ENCODE results near the gene TAX1BP3.

The TAX1BP3 gene

GRCh38 chr17:3668279-3669084 lies at the start of gene TAX1BP3, which contains the start of gene EMC6 (continued):
- no peak for TF ChIP-seq ZBTB6 (tag by site-specific recombination; IDR thresholded peaks at IDR 0.05)
- no peak for TF ChIP-seq ZNF837 (tag by site-specific recombination; IDR thresholded peaks at IDR 0.05)
- peak; percentile 45 for TF ChIP-seq ZNF501 (tag by site-specific recombination; IDR thresholded peaks at IDR 0.05)
- no peak for TF ChIP-seq ZNF280C (tag by site-specific recombination; IDR thresholded peaks at IDR 0.05)
- no peak for TF ChIP-seq ATF2 (tag by site-specific recombination; IDR thresholded peaks at IDR 0.05; ENCODE audit: low read depth)
- peak; percentile 70 for TF ChIP-seq ZBTB8A (tag by site-specific recombination; IDR thresholded peaks at IDR 0.05)
- TF ChIP-seq ZNF394 (tag by site-specific recombination; IDR thresholded peaks at IDR 0.05; ENCODE audit: borderline replicate concordance), result peak; percentile 51; the same call in 1 of the 2 replicates
- no peak for TF ChIP-seq ZNF37A (tag by site-specific recombination; IDR thresholded peaks at IDR 0.05)
- TF ChIP-seq FEZF1 (tag by site-specific recombination; IDR thresholded peaks at IDR 0.05), result no peak
- TF ChIP-seq ZNF416 (tag by site-specific recombination; IDR thresholded peaks at IDR 0.05), result no peak
- TF ChIP-seq HOXD13 (CRISPR knock-in tag; IDR thresholded peaks at IDR 0.05; ENCODE audit: borderline replicate concordance), result no peak
- no peak for TF ChIP-seq ZNF677 (tag by site-specific recombination; IDR thresholded peaks at IDR 0.05)
- peak; percentile 93 for TF ChIP-seq YY1 (tag by site-specific recombination; IDR thresholded peaks at IDR 0.05)
- 0 out of 2 replicates have a peak, but pooled peaks have one; percentile 58 for TF ChIP-seq PATZ1 (tag by site-specific recombination; IDR thresholded peaks at IDR 0.05)
- no peak for TF ChIP-seq ZNF16 (tag by site-specific recombination; IDR thresholded peaks at IDR 0.05; ENCODE audit: low read depth)
- TF ChIP-seq KLF16 (tag by site-specific recombination; IDR thresholded peaks at IDR 0.05), result no peak; the same call in 1 of the 2 replicates
- no peak for TF ChIP-seq ZNF510 (tag by site-specific recombination; IDR thresholded peaks at IDR 0.05; ENCODE audit: insufficient replicate concordance)
- no peak for TF ChIP-seq ZNF768 (tag by site-specific recombination; IDR thresholded peaks at IDR 0.05)
- TF ChIP-seq ZNF146 (tag by site-specific recombination; IDR thresholded peaks at IDR 0.05), result no peak
- TF ChIP-seq GFI1B (tag by site-specific recombination; IDR thresholded peaks at IDR 0.05), result no peak
- TF ChIP-seq ZNF239 (tag by site-specific recombination; IDR thresholded peaks at IDR 0.05), result no peak
- no peak for TF ChIP-seq CTCF (tag by site-specific recombination; IDR thresholded peaks at IDR 0.05)
- TF ChIP-seq ZNF221 (tag by site-specific recombination; IDR thresholded peaks at IDR 0.05; ENCODE audit: borderline replicate concordance), result no peak
- TF ChIP-seq ZBTB7A (tag by site-specific recombination; IDR thresholded peaks at IDR 0.05; ENCODE audit: low read depth), result no peak
- TF ChIP-seq ZNF350 (tag by site-specific recombination; IDR thresholded peaks at IDR 0.05), result no peak
- TF ChIP-seq ZNF112 (tag by site-specific recombination; IDR thresholded peaks at IDR 0.05), result no peak
- no peak for TF ChIP-seq ZNF707 (tag by site-specific recombination; IDR thresholded peaks at IDR 0.05)
- no peak for TF ChIP-seq SCRT1 (tag by site-specific recombination; IDR thresholded peaks at IDR 0.05; ENCODE audit: borderline replicate concordance)
- peak; percentile 83; the same call in 1 of the 2 replicates for TF ChIP-seq ZNF391 (tag by site-specific recombination; IDR thresholded peaks at IDR 0.05; ENCODE audit: borderline replicate concordance, low read depth)

Measured in HEK293 (cell line).